ENCODE data around the gene NAGLU.

NAGLU gene

GRCh38 chr17:42525221-42525620 lies 10.8 kb upstream of the NAGLU start:
- H3K27ac ChIP-seq, result no peak overlapping the region
- no peak overlapping the region for H3K4me3 ChIP-seq
- H3K9ac ChIP-seq (ENCODE audit: insufficient read length), result no peak overlapping the region
- H3K36me3 ChIP-seq (ENCODE audit: insufficient read depth, low read length), result no peaks in the 10 kb centered on the region
- TF ChIP-seq FOXP2 (optimal IDR thresholded peaks at IDR 0.05; ENCODE audit: control extremely low read depth, extremely low read length, insufficient read depth) (no peak), POLR2AphosphoS5 (IDR thresholded peaks at IDR 0.05; ENCODE audit: borderline replicate concordance, low read depth, low read length) (no peak), EZH2 (IDR thresholded peaks at IDR 0.05) (no peak)
- H3K9me3 ChIP-seq (ENCODE audit: low read depth, low read length), result no peaks in the 10 kb centered on the region
- DNase-seq (ENCODE audit: low read depth, low spot score), result no peak

GRCh38 chr17:42526031-42526444 lies 10.0 kb upstream of the NAGLU start:
- no peak for DNase-seq (ENCODE audit: low read depth, low spot score)
- TF ChIP-seq POLR2AphosphoS5 (IDR thresholded peaks at IDR 0.05; ENCODE audit: borderline replicate concordance, low read depth, low read length) (no peak), FOXP2 (optimal IDR thresholded peaks at IDR 0.05; ENCODE audit: control extremely low read depth, extremely low read length, insufficient read depth) (no peak), EZH2 (IDR thresholded peaks at IDR 0.05) (no peak)
- no peak overlapping the region for H3K27ac ChIP-seq

GRCh38 chr17:42527932-42528331 lies 8.1 kb upstream of the NAGLU start:
- Histone ChIP-seq H3K9me3 (ENCODE audit: low read depth, low read length) (no peaks in the 10 kb centered on the region), H3K4me3 (no peak overlapping the region), H3K9ac (ENCODE audit: insufficient read length) (no peak overlapping the region), H3K27ac (no peak overlapping the region), H3K36me3 (ENCODE audit: insufficient read depth, low read length) (no peaks in the 10 kb centered on the region)
- DNase-seq (ENCODE audit: low read depth, low spot score), result no peak
- TF ChIP-seq EZH2 (IDR thresholded peaks at IDR 0.05), result no peak
- TF ChIP-seq FOXP2 (optimal IDR thresholded peaks at IDR 0.05; ENCODE audit: control extremely low read depth, extremely low read length, insufficient read depth), result no peak
- no peak for TF ChIP-seq POLR2AphosphoS5 (IDR thresholded peaks at IDR 0.05; ENCODE audit: borderline replicate concordance, low read depth, low read length)

More at GRCh38 chr17:42526031-42526444, 10.0 kb upstream of the NAGLU start:
- H3K36me3 ChIP-seq (ENCODE audit: insufficient read depth, low read length), result no peaks in the 10 kb centered on the region
- no peak overlapping the region for H3K4me3 ChIP-seq
- H3K9ac ChIP-seq (ENCODE audit: insufficient read length), result no peak overlapping the region
- H3K9me3 ChIP-seq (ENCODE audit: low read depth, low read length), result no peaks in the 10 kb centered on the region

GRCh38 chr17:42529061-42529460 lies 7.0 kb upstream of the NAGLU start:
- Histone ChIP-seq H3K27ac (no peak overlapping the region), H3K4me3 (no peak overlapping the region), H3K9ac (ENCODE audit: insufficient read length) (no peak overlapping the region), H3K9me3 (ENCODE audit: low read depth, low read length) (no peaks in the 10 kb centered on the region), H3K36me3 (ENCODE audit: insufficient read depth, low read length) (no peaks in the 10 kb centered on the region)
- TF ChIP-seq POLR2AphosphoS5 (IDR thresholded peaks at IDR 0.05; ENCODE audit: borderline replicate concordance, low read depth, low read length) (no peak), FOXP2 (optimal IDR thresholded peaks at IDR 0.05; ENCODE audit: control extremely low read depth, extremely low read length, insufficient read depth) (no peak), EZH2 (IDR thresholded peaks at IDR 0.05) (no peak)
- DNase-seq (ENCODE audit: low read depth, low spot score), result no peak

GRCh38 chr17:42530952-42531454 lies 5.0 kb upstream of the NAGLU start:
- Histone ChIP-seq H3K27ac (no peak overlapping the region), H3K9me3 (ENCODE audit: low read depth, low read length) (no peaks in the 10 kb centered on the region), H3K36me3 (ENCODE audit: insufficient read depth, low read length) (no peaks in the 10 kb centered on the region), H3K9ac (ENCODE audit: insufficient read length) (no peak overlapping the region), H3K4me3 (no peak overlapping the region)
- no peak for DNase-seq (ENCODE audit: low read depth, low spot score)
- TF ChIP-seq POLR2AphosphoS5 (IDR thresholded peaks at IDR 0.05; ENCODE audit: borderline replicate concordance, low read depth, low read length), result no peak
- TF ChIP-seq EZH2 (IDR thresholded peaks at IDR 0.05), result no peak
- no peak for TF ChIP-seq FOXP2 (optimal IDR thresholded peaks at IDR 0.05; ENCODE audit: control extremely low read depth, extremely low read length, insufficient read depth)

- TF ChIP-seq EZH2 (IDR thresholded peaks at IDR 0.05) (no peak), FOXP2 (optimal IDR thresholded peaks at IDR 0.05; ENCODE audit: control extremely low read depth, extremely low read length, insufficient read depth) (no peak), POLR2AphosphoS5 (IDR thresholded peaks at IDR 0.05; ENCODE audit: borderline replicate concordance, low read depth, low read length) (no peak)
- Histone ChIP-seq H3K9ac (ENCODE audit: insufficient read length) (no peak overlapping the region), H3K36me3 (ENCODE audit: insufficient read depth, low read length) (no peaks in the 10 kb centered on the region), H3K27ac (no peak overlapping the region), H3K9me3 (ENCODE audit: low read depth, low read length) (no peaks in the 10 kb centered on the region), H3K4me3 (peak overlapping the region; percentile 74)
- DNase-seq (ENCODE audit: low read depth, low spot score), result no peak
Observed at GRCh38 chr17:42531455-42532354, 4.3 kb upstream of the NAGLU start.

GRCh38 chr17:42535155-42536047 lies 640 bp upstream of the NAGLU start:
- Histone ChIP-seq H3K4me3 (peak overlapping the region; percentile 79), H3K9ac (ENCODE audit: insufficient read length) (no peak overlapping the region), H3K27ac (peak overlapping the region; percentile 27), H3K36me3 (ENCODE audit: insufficient read depth, low read length) (0 out of 2 replicates have a peak, but pooled peaks cover 3% of the 10 kb centered on the region), H3K9me3 (ENCODE audit: low read depth, low read length) (no peaks in the 10 kb centered on the region)
- no peak for DNase-seq (ENCODE audit: low read depth, low spot score)
- TF ChIP-seq POLR2AphosphoS5 (IDR thresholded peaks at IDR 0.05; ENCODE audit: borderline replicate concordance, low read depth, low read length) (no peak), EZH2 (IDR thresholded peaks at IDR 0.05) (no peak)
